ENCODE results near the gene CDCA5.

The CDCA5 gene

DNA sequence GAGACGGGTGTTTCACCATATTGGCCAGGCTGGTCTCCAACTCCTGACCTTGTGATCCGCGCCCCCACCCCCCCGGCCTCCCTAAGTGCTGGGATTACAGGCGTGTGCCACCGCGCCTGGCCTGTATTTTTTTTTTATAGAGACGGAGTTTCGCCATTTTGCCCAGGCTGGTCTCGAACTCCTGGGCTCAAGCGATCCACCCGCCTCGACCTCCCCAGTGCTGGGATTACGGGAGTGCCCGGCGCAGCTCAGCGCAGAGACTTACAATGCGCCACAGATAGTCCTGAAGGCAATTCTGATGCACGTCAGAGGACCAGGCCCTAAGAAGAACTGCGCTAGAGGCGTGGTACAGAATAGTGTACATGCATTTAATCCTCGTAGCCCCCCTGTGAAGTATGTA lies 11.6 kb upstream of the CDCA5 start:
- peak overlapping the region; percentile 77 for H3K9ac ChIP-seq (ENCODE audit: low read length)

GRCh38 chr11:65090628-65091027 lies 6.8 kb upstream of the CDCA5 start:
- TF ChIP-seq CTCF (IDR thresholded peaks at IDR 0.05; ENCODE audit: insufficient read depth, low read length, poor library complexity, severe bottlenecking) (no peak), EZH2phosphoT487 (conservative IDR thresholded peaks at IDR 0.05; ENCODE audit: low read length) (no peak)
- Histone ChIP-seq H3K79me2 (ENCODE audit: insufficient read depth, low read length) (no peaks in the 10 kb centered on the region), H3K9me3 (ENCODE audit: insufficient read depth, low read length) (no peaks in the 10 kb centered on the region), H3K36me3 (ENCODE audit: low read length) (no peaks in the 10 kb centered on the region), H3K27ac (ENCODE audit: low read depth, low read length) (no peak overlapping the region), H4K20me1 (ENCODE audit: low read depth, low read length) (no peaks in the 10 kb centered on the region), H3F3A (ENCODE audit: insufficient read depth) (peaks cover 9% of the 10 kb centered on the region), H3K4me3 (ENCODE audit: insufficient read depth, low read length, poor library complexity, severe bottlenecking) (no peak overlapping the region), H2AFZ (ENCODE audit: low read depth, low read length, severe bottlenecking) (no peak overlapping the region), H3K9ac (ENCODE audit: low read length) (no peak overlapping the region), H3K9me2 (replicated peaks; ENCODE audit: insufficient read depth, low read length) (no peaks in the 10 kb centered on the region), H3K4me2 (ENCODE audit: low read depth, low read length, poor library complexity, severe bottlenecking) (no peak overlapping the region), H3K27me3 (ENCODE audit: low read length) (no peaks in the 10 kb centered on the region)

More for the DNA sequence above, 11.6 kb upstream of the CDCA5 start:
- Histone ChIP-seq H3K4me3 (ENCODE audit: insufficient read depth, low read length, poor library complexity, severe bottlenecking) (peak overlapping the region; percentile 82), H2AFZ (ENCODE audit: low read depth, low read length, severe bottlenecking) (peak overlapping the region; percentile 89), H3K9me3 (ENCODE audit: insufficient read depth, low read length) (no peaks in the 10 kb centered on the region), H4K20me1 (ENCODE audit: low read depth, low read length) (no peaks in the 10 kb centered on the region), H3K27ac (ENCODE audit: low read depth, low read length) (no peak overlapping the region), H3K79me2 (ENCODE audit: insufficient read depth, low read length) (peaks cover 33% of the 10 kb centered on the region), H3K9me2 (replicated peaks; ENCODE audit: insufficient read depth, low read length) (no peaks in the 10 kb centered on the region), H3K4me2 (ENCODE audit: low read depth, low read length, poor library complexity, severe bottlenecking) (peak overlapping the region; percentile 76), H3K27me3 (ENCODE audit: low read length) (no peaks in the 10 kb centered on the region), H3K36me3 (ENCODE audit: low read length) (peaks cover 6% of the 10 kb centered on the region; the same call in 1 of the 2 replicates), H3F3A (ENCODE audit: insufficient read depth) (peaks cover 9% of the 10 kb centered on the region)
- TF ChIP-seq CTCF (IDR thresholded peaks at IDR 0.05; ENCODE audit: insufficient read depth, low read length, poor library complexity, severe bottlenecking): no peak
- TF ChIP-seq EZH2phosphoT487 (conservative IDR thresholded peaks at IDR 0.05; ENCODE audit: low read length): no peak

DNA sequence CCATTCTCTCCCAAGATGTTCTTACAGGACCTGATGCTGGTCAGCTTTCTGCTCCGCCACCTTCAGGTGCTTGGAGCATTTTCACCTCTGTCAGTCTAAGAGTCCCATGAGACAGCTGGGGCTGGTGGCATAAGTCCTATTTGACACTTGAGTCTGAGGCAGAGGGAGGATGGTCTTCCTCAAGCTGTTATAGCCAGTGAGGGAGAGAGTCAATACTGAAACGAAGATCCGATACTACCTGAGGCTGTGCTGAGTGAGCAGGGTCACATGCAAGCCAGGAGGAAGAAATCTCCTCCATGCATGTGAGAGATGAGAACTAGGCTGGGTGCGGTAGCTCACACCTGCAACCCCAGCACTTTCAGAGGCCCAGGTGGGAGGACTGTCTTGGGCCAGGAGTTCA lies 5.8 kb upstream of the CDCA5 start:
- Histone ChIP-seq H3F3A (ENCODE audit: insufficient read depth) (peaks cover 9% of the 10 kb centered on the region; the same call in 1 of the 2 replicates), H2AFZ (ENCODE audit: low read depth, low read length, severe bottlenecking) (no peak overlapping the region), H3K79me2 (ENCODE audit: insufficient read depth, low read length) (peaks cover 10% of the 10 kb centered on the region), H3K27ac (ENCODE audit: low read depth, low read length) (no peak overlapping the region), H3K4me3 (ENCODE audit: insufficient read depth, low read length, poor library complexity, severe bottlenecking) (no peak overlapping the region), H3K27me3 (ENCODE audit: low read length) (no peaks in the 10 kb centered on the region), H3K9ac (ENCODE audit: low read length) (no peak overlapping the region), H3K36me3 (ENCODE audit: low read length) (no peaks in the 10 kb centered on the region), H4K20me1 (ENCODE audit: low read depth, low read length) (no peaks in the 10 kb centered on the region), H3K9me2 (replicated peaks; ENCODE audit: insufficient read depth, low read length) (no peaks in the 10 kb centered on the region), H3K9me3 (ENCODE audit: insufficient read depth, low read length) (no peaks in the 10 kb centered on the region), H3K4me2 (ENCODE audit: low read depth, low read length, poor library complexity, severe bottlenecking) (no peak overlapping the region)
- TF ChIP-seq EZH2phosphoT487 (conservative IDR thresholded peaks at IDR 0.05; ENCODE audit: low read length) (no peak), CTCF (IDR thresholded peaks at IDR 0.05; ENCODE audit: insufficient read depth, low read length, poor library complexity, severe bottlenecking) (no peak)

All from SU-DHL-6 (cell line).